Raji (cell line): ENCODE data around the gene SEC22A.

Experiments
- POLR2A ChIP-seq: IDR thresholded peaks from 2 replicates; pipeline ENCODE4 v1.6.1; 2011; ENCODE audit warnings: low read depth, low read length, control low read depth; ENCODE audit not compliant: insufficient read depth

Gene SEC22A

DNA sequence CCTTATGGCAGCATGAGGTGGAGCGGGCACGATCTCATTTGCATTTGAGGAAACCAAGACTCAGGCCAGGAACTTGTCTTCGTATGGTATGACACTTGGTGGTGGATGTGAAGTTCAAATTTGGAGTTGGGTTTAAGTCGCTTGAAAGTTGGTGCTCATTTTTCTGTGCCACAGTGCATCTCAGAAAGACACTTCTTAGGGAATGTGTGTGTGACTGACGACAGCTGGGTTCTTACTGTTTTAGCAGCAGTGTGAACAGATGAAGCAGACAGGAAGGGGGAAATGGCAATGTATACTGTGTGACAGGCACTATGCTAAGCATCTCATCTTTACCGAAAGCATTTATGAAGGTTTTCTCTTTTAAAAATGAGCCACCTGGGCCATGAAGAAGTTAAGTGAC is 75.4 kb downstream of the SEC22A start:
- no peak for TF ChIP-seq POLR2A

DNA sequence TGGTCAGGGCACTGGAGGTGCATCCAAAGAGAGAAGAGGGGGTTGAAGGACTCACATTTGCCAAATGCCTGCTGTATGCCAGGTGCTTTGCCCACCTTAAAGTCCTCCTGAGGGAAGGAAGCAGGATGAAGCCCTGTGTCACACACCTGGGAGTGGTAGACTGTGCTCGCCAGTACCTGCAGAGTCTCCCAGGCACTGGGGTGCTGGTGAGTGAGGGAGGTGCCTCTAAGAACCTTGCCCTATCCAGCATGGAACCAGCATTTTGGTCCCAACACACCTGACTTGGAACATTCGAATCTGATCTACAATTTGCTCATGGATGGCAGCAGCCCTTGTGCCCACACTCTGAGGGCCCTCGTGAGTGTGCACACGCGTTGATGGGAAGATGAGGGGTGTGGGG is 76.7 kb downstream of the SEC22A start:
- no peak for TF ChIP-seq POLR2A

- TF ChIP-seq POLR2A, result no peak
Measured at GRCh38 chr3:123279121-123279520, 77.4 kb downstream of the SEC22A start.

GRCh38 chr3:123281406-123281805 is 79.7 kb downstream of the SEC22A start:
- TF ChIP-seq POLR2A, result no peak

GRCh38 chr3:123281929-123282328 is 80.2 kb downstream of the SEC22A start:
- no peak for TF ChIP-seq POLR2A

- no peak for TF ChIP-seq POLR2A
Measured at GRCh38 chr3:123282461-123282860, 80.7 kb downstream of the SEC22A start.

DNA sequence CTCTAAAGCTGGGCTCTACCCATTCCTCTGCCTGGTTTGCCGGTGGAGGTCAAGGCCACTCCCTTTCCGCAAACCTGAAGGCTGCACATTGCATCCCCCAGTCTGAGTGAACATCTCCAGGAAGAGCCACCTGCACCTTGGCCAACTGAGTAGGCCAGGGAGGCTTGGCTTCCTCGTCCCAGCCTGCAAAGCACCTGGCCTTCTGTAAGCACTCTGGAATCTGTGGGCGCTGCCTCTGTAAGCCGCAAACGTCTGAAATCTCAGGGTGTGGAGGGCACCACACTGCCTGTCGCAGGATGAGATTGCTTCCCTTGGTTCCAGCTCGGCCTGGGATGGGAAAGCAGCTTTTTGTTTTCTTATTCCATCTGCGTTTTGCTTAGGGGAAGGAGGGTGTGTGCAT is 81.3 kb downstream of the SEC22A start:
- TF ChIP-seq POLR2A, result no peak

- no peak for TF ChIP-seq POLR2A
Measured at GRCh38 chr3:123283657-123284398, 82.1 kb downstream of the SEC22A start.

- TF ChIP-seq POLR2A, result no peak
Measured at GRCh38 chr3:123284399-123285010, 82.8 kb downstream of the SEC22A start.

GRCh38 chr3:123285066-123285465 is 83.3 kb downstream of the SEC22A start:
- no peak for TF ChIP-seq POLR2A

- no peak for TF ChIP-seq POLR2A
Measured at GRCh38 chr3:123285479-123285878, 83.7 kb downstream of the SEC22A start.

DNA sequence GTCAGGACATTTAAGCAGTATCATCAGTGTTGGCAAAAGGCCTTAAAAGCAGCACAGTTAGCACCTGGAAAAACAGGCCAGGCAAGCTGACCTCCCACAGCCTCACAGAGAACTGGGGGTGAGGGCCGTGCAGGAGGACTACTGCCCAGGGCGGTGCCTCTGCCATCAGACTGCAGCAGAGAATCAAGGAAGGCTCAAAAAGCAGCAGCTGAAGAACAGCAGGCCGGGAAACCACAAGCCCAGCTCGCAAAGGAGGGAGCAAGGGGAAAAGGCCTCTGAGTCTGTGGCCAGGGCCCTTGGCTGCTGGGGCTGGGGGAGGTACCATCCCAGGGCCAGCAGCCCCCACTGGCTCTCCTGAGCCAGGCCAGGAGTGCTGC is 84.2 kb downstream of the SEC22A start:
- no peak for TF ChIP-seq POLR2A

DNA sequence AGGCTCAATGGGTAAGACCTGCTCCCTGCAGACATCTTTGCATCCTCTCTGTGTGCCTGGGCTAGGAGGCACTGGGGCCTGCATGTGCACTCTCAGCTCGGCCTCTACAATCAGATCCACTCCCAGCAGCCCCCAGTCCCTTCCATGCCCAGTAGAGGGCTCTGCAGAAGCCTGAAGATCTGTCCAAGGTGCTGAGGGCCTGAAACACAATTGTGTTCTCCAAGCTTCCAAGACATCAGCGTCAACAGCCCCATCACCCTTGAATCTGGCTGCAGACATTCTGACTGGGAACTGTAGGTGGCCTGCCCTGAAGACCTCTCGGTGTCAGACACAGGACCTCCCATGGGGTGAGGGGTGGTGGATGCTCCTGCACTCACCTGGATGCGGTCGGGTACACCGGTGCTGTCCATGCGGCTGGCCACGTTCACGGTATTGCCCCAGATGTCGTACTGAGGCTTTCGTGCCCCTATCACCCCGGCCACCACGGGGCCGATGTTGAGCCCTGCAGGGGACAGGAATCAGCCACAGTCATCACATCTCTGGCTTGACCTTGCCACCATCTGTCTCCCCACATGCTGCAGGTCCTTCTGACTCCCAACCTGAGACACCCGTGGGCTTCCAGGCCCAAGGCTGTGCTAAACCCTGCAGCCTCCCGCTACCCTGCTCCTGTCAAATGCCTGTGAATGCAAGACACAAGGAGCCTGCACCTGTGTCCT is 84.7 kb downstream of the SEC22A start:
- no peak for TF ChIP-seq POLR2A

GRCh38 chr3:123287051-123287961 is 85.6 kb downstream of the SEC22A start:
- no peak for TF ChIP-seq POLR2A

GRCh38 chr3:123287962-123288302 is 86.2 kb downstream of the SEC22A start:
- no peak for TF ChIP-seq POLR2A

DNA sequence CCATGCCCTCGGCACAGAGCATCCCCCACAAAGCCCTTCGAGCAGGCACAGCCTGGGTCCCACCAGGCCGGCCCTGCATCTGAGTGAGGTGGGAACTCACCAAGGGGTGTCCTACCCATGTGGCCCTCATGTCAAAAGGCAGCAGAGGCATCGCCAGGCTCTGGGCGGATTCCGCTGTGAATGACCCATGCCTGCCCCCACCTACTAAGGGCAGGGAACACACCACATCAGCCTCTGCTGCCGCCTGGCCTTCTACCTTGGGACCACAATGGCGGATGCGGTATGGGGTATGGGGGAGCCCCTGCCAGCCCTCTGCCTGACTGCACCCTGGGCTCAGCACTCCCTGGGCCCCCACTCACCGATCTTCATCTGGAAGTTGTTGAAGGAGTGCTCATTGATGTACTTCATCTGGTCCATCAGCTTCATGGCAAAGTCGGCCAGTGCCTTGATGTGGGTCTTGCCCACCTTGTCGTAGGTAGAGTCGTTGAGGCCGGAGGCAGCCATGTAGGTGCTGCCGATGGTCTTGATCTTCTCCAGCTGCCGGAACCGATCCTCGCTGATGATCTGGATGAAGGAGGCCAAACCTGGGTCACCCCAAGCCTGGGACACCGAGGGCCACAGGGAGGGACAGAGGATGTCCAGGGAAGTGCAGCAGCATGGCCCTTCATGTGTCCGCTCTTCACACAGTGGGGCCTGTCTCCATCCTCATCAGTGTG is 87.8 kb downstream of the SEC22A start:
- no peak for TF ChIP-seq POLR2A
